Right kidney (tissue), 1 donor: ENCODE results near the gene CNGA4.
A peak's percentile ranks its signal among the peaks of the same experiment; 100 is the strongest.
"Not testable (repeated sequence)": the region's sequence is repeated elsewhere in the genome, so short reads cannot be mapped to it uniquely, and the experiment has no call there.

Experiments
- DNase-seq: peaks from one replicate; pipeline ENCODE4 v3.0.0-alpha.2; 2016

The CNGA4 gene

GRCh38 chr11:6225896-6226295, 13.0 kb upstream of the CNGA4 start:
- DNase-seq = no peak

GRCh38 chr11:6228520-6228919, 10.4 kb upstream of the CNGA4 start:
- DNase-seq = no peak

DNA sequence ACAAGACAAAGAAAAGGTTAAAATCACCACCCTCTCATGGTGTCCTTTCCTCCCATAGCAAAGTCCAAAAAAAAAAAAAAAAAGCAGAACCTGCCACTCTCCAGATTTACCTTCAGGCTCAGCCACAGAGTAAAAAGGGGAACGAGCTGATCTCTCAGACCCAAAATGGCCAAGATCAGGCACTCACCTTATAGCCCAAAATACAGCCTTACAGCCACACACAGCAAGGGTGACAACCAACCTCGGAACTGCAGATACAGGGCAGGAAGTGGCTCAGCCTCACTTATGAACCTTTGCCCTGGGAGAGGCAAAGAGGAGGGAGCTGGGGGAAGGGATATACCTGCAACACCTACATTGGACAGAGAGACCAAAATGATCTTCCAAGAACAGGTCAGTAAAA, 9.0 kb upstream of the CNGA4 start:
- DNase-seq = no peak

GRCh38 chr11:6232899-6233298, 6.0 kb upstream of the CNGA4 start:
- no peak for DNase-seq

- DNase-seq = no peak
These were observed 4.9 kb upstream of the CNGA4 start for GRCh38 chr11:6233984-6234386.

GRCh38 chr11:6234387-6235107, 4.3 kb upstream of the CNGA4 start, which contains the start of gene FHIP1B:
TSS of gene FHIP1B (minus strand) at chr11:6234636. CDS start at chr11:6224516, 10,120 bp downstream.
- DNase-seq = no peak

DNA sequence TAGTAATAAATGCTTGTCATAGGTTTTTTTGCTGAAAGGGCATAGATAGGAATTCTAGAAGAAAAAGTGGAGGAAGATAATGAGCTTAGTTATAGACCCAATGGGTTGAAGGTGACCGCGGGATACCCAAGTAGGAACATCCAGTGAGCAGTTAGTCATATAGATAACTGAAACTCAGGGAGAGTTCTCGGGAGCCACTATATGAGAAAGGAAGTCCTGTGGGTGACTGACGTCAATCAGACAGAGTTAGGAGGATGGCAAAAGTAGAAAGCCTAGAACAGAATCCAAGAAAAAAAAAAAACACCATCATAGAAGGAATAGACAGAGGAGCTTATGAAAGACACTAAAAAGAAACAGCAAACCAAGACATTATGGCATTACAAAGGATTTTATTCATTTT, 1.6 kb upstream of the CNGA4 start:
- DNase-seq = no peak

DNA sequence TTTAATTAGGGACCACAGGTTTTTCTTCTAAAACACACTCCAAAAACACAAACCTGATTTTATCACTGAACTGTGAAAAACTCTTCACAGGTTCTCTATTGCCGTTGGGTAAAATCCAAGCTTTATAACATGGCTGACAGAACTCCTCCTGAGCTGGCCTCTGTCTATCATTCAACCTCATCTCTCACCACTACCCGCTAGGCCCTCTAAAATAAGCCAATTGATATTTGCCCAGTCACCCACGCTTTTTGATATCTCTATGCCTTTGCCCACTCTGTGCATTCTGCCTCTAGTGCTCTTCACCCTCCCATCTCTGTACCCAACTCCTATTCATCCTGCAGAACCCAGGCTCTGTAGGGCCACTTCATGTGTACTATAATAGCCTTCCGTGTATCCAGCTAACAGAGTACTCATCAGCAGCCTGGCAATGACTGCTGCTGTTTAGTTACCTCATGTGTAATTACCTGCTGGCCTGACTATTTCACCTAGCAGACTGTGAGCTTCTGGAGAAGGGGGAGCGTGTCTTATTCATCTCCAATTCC, 1.1 kb upstream of the CNGA4 start:
- no peak for DNase-seq

GRCh38 chr11:6240139-6240538, 1.2 kb downstream of the CNGA4 start:
- no peak for DNase-seq

DNA sequence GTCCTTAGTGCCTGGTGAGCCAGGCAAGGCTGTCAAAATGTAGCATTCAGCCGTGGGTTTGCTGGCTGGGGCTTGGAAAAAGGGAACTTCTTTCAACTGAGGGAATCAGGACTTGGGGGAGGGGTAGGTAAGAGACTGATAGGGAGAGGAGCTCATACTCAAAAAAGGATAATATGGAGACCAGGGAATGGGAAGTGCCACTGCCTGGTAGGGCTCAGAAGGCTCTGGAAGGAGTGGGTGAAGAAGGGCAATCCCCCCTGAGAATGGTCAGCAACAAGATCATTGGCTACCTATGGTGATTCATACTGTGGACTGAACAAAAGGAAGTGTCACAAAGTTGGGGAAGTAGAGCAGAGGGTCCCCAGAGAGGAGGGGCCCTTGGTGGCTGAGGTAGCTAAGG, 1.9 kb downstream of the CNGA4 start:
- DNase-seq = no peak

DNA sequence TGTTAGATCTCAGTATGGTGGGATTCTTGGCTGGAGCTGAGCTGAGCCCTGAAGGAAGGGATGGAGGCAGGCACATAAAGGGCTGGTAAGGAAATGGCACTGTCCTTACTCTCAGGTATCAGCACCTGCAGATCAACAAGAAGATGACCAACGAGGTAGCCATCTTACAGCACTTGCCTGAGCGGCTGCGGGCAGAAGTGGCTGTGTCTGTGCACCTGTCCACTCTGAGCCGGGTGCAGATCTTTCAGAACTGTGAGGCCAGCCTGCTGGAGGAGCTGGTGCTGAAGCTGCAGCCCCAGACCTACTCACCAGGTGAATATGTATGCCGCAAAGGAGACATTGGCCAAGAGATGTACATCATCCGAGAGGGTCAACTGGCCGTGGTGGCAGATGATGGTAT, 2.4 kb downstream of the CNGA4 start:
- no peak for DNase-seq

DNA sequence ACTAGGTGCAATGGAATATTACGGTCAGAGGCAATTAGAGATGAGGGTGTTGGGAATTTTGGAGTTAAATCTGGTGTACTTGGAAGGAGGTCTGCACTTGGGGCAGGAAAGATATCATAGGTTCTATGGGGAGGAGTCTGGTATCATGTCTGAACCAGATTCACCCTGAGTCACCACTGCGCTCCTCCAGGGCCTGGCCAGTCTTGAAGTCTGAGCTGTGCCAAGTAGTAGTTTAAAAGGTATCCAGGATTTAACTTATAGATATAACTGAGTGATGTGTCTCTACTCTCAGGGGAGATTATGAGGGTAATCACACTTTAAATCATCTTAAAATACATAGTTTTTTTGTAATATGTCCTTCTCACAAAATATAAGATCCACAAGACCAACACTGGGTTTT, 6.6 kb downstream of the CNGA4 start:
- no peak for DNase-seq

DNA sequence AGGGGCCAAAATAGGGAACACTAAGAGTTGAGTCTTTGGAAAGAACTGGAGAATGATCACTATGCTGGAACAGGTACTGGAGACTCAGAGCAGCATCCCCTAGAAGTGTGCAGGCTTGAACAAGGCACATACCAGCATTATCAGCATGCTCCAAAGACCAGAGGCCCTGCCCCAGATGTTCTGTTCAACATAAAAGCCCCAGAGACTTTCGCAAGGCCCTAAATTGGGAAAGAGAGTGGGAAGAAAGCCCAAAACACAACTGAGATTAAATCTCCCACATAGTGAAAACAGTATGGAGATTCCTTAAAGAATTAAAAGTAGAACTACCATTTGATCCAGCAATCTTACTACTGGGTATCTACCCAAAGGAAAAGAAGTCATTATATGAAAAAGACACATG, 9.4 kb downstream of the CNGA4 start:
- no peak for DNase-seq

- DNase-seq = not testable (repeated sequence)
These were observed 10.0 kb downstream of the CNGA4 start for GRCh38 chr11:6248897-6249296.

- no peak for DNase-seq
These were observed 11.1 kb downstream of the CNGA4 start for GRCh38 chr11:6249770-6250555.

DNA sequence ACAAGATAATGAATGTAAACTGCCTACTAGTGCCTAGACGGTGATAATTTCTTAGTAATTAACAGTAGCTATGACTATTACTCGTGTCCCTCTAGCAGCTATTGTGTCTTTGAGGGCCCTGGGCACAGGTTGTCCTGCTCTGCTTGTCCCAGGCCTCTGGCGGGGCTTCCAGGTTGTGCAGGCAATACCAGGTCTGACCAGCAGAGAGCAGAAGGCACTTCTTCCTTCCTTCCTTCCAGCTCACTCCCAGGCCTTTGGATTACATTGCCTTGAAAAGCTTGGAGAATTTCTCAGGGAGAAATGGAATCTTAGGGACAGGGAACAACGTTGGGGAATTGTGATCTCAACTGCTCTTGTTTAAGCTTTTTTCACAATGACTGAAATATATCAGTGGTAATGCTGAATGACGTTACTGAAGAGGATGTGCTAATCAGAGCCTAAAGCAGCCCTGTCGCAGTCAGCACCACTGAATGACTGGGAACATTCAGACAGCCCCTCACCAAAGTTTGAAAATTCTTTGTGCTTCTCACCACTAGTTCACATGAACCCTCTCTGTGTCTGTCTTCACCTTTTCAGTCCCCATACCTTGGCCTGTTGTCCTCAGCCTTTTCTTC, 12.3 kb downstream of the CNGA4 start:
- peak; percentile 46 for DNase-seq

GRCh38 chr11:6251990-6252473, 13.1 kb downstream of the CNGA4 start:
- no peak for DNase-seq

- DNase-seq = no peak
These were observed 14.3 kb downstream of the CNGA4 start for GRCh38 chr11:6253197-6253596.

DNA sequence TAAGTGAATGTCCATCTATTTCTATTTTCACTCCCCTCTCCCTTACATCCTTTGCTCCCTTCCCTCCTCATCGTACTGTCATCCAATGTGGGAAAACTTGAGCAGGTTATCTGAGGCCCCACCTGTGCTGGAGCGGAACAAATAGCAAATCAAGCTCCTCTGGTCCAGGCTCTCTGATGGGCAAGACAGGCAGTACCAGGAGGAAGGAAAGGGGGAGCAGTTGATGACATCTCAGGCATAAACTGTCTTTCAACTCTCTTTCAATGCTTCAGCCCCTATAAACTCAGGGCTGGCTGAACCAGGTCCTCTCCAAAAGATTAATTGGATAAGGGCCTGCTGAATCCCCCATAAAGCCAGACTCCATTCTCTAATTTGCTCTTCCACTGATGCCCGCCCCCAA, 19.3 kb downstream of the CNGA4 start:
- DNase-seq = no peak

- DNase-seq = peak; percentile 46
These were observed 19.7 kb downstream of the CNGA4 start for GRCh38 chr11:6258571-6259081.

DNA sequence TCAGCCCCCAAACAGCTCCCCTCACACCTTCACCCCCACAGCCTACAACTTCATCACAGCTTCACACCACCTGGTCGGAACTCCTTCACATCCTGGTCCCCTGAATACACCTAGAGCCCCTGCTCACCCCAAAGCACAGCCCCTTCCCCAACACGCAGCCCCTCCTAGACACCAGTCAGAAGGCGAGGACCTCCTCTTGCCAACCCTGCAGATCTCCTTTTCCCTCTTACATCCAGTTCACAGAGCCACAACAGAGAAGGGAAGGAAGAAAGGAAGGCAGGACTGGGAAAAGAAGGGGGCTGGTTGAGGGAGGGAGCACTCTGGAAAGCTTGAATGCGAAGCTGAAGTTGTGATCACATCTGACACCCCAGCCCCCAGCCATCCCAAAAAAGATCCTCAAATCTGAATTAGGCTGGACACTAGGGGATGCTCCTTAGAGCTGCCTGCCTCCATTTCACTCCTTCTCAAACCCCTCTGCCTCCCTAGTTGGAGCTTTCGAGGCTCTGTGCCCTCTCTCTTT, 21.4 kb downstream of the CNGA4 start:
- DNase-seq = no peak

GRCh38 chr11:6263662-6264061, 24.8 kb downstream of the CNGA4 start:
- DNase-seq = no peak

DNA sequence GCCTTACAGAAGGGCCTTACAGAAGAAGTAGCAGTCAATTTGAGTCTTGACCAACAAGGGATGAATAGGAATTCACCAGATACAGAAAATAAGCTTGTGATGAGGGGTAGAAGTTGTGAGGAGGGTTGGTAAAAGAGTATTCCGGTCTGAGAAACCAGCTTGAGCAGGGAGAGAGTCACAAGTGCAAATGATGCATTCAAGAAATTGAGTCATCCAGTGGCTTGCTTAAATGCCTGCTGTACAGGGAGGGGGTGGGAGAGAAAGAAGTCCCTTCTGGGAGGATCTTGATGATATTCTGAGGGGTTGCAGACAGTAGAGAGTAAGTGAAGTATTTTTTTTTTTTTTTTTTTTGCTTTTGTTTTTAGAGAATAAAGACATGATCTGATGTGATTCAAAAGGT, 29.9 kb downstream of the CNGA4 start:
- DNase-seq = no peak
